H1 (cell line): ENCODE measurements around the gene SZT2. TPM values are rescaled to one million over a fixed set of nuclear protein-coding genes. Genes with fewer than 3 reads are reported as not detected.

Experiments
- CTCF ChIA-PET: fragments of 300-600 bp; sonication (Branson Sonifier 250); formaldehyde crosslinking; loops from one replicate; lab custom pipeline; 2021; ENCODE audit not compliant: partially characterized antibody; lab: Charles Lee
- POLR2A ChIA-PET: fragments of 300-600 bp; sonication (Branson Sonifier 250); formaldehyde crosslinking; loops from one replicate; lab custom pipeline; 2021; ENCODE audit warnings: inconsistent platforms; ENCODE audit not compliant: partially characterized antibody; lab: Charles Lee
- DNase-seq, 2 experiments: peaks; one replicate each; pipeline versions ENCODE4 v3.0.0 to v3.0.0-alpha.2; 2010 to 2022; ENCODE audit warnings: low spot score in 2 of 2, low read depth in 1 of 2, mixed read lengths in 1 of 2
- FAIRE-seq: peaks from 2 replicates; lab custom pipeline; 2011; peaks lifted over from hg19 to GRCh38; lab: Jason Lieb, UNC
- H2AFZ ChIP-seq: 2 replicates; pipeline ENCODE4 v1.8.1; 2012; ENCODE audit warnings: low read length, inconsistent platforms
- H2AK5ac ChIP-seq: 2 replicates; pipeline ENCODE4 v1.6.1; 2013; ENCODE audit warnings: low read depth, low read length
- H2BK120ac ChIP-seq: replicated peaks from 2 replicates; pipeline ENCODE3; 2013; ENCODE audit warnings: low read depth, low read length, inconsistent platforms
- H2BK12ac ChIP-seq: 2 replicates; pipeline ENCODE4 v1.6.1; 2013; ENCODE audit warnings: low read depth, low read length
- H2BK15ac ChIP-seq: 2 replicates; pipeline ENCODE4 v1.6.1; 2013; ENCODE audit warnings: low read length
- H2BK20ac ChIP-seq: 2 replicates; pipeline ENCODE4 v1.6.1; 2013; ENCODE audit warnings: low read length
- H2BK5ac ChIP-seq: 2 replicates; pipeline ENCODE4 v1.6.1; 2013; ENCODE audit warnings: low read depth, low read length
- H3K14ac ChIP-seq: 2 replicates; pipeline ENCODE4 v1.6.1; 2013; ENCODE audit warnings: inconsistent platforms; ENCODE audit not compliant: insufficient read length
- H3K18ac ChIP-seq: 2 replicates; pipeline ENCODE4 v1.6.1; 2013; ENCODE audit warnings: low read length; ENCODE audit errors: extremely low read depth
- H3K23ac ChIP-seq: 2 replicates; pipeline ENCODE4 v1.6.1; 2013; ENCODE audit warnings: inconsistent platforms; ENCODE audit not compliant: insufficient read length
- H3K23me2 ChIP-seq: 2 replicates; pipeline ENCODE4 v1.6.1; 2013; ENCODE audit warnings: low read depth, low read length
- H3K27ac ChIP-seq: 2 replicates; pipeline ENCODE4 v1.6.1; 2011; ENCODE audit warnings: low read depth, low read length, inconsistent platforms
- H3K27me3 ChIP-seq, 4 experiments: replicated peaks in 1 of 4; 1 replicate in 1 of 4; 2 replicates in 3 of 4; pipeline versions ENCODE4 v1.6.1 to v1.8.1; 2011 to 2013; ENCODE audit warnings: low read length in 3 of 4, mild to moderate bottlenecking in 3 of 4, inconsistent platforms in 2 of 4, mixed read lengths in 2 of 4, moderate library complexity in 1 of 4; ENCODE audit not compliant: control insufficient read depth in 3 of 4, insufficient read depth in 3 of 4; ENCODE audit errors: extremely low read depth in 1 of 4
- H3K36me3 ChIP-seq, 4 experiments: 2 replicates each; pipeline versions ENCODE4 v1.6.1 to v1.8.1; 2011 to 2013; ENCODE audit warnings: mild to moderate bottlenecking in 4 of 4, low read length in 3 of 4, moderate library complexity in 2 of 4, control low read depth in 1 of 4, inconsistent platforms in 1 of 4; ENCODE audit not compliant: insufficient read depth in 4 of 4, control insufficient read depth in 2 of 4
- H3K4ac ChIP-seq: replicated peaks from 2 replicates; pipeline ENCODE3; 2013; ENCODE audit warnings: low read length, low read depth, mixed read lengths, inconsistent platforms; ENCODE audit not compliant: insufficient read length
- H3K4me1 ChIP-seq, 4 experiments: replicated peaks in 1 of 4; 1 replicate in 1 of 4; 2 replicates in 3 of 4; pipeline versions ENCODE4 v1.6.1 to v1.8.1; 2011 to 2013; ENCODE audit warnings: low read length in 3 of 4, inconsistent platforms in 2 of 4, mixed read lengths in 1 of 4; ENCODE audit not compliant: insufficient read depth in 4 of 4, control insufficient read depth in 3 of 4
- H3K4me2 ChIP-seq, 2 experiments: 2 replicates each; pipeline versions ENCODE4 v1.6.1 to v1.8.1; 2011 to 2013; ENCODE audit warnings: low read depth in 2 of 2, low read length in 2 of 2, control low read depth in 1 of 2, inconsistent platforms in 1 of 2, mild to moderate bottlenecking in 1 of 2; ENCODE audit not compliant: insufficient read depth in 1 of 2
- H3K4me3 ChIP-seq, 4 experiments: fragments of 200-600, 300-600 bp in 1 of 4; sonication (generic), shearing (Covaris generic), sonication (Bioruptor Twin) in 1 of 4; 2 replicates each; pipeline versions ENCODE4 v1.5.1 to v1.8.1; 2011 to 2016; ENCODE audit warnings: low read length in 4 of 4, low read depth in 3 of 4, control low read depth in 2 of 4, inconsistent platforms in 2 of 4, mild to moderate bottlenecking in 2 of 4, mixed read lengths in 1 of 4, moderate library complexity in 1 of 4; ENCODE audit not compliant: insufficient read depth in 2 of 4; ENCODE audit errors: extremely low read depth in 1 of 4
- H3K56ac ChIP-seq: replicated peaks from 2 replicates; pipeline ENCODE3; 2013; ENCODE audit warnings: low read depth, mild to moderate bottlenecking, mixed read lengths, low read length, inconsistent platforms; ENCODE audit not compliant: insufficient read length
- H3K79me1 ChIP-seq: 2 replicates; pipeline ENCODE4 v1.6.1; 2013; ENCODE audit warnings: low read depth, low read length, control low read depth
- H3K79me2 ChIP-seq, 2 experiments: 2 replicates each; pipeline versions ENCODE4 v1.6.1 to v1.8.1; 2012 to 2013; ENCODE audit warnings: low read length in 2 of 2, mild to moderate bottlenecking in 2 of 2, inconsistent platforms in 1 of 2; ENCODE audit not compliant: insufficient read depth in 2 of 2, control insufficient read depth in 1 of 2
- H3K9ac ChIP-seq, 4 experiments: replicated peaks in 1 of 4; 1 replicate in 1 of 4; 2 replicates in 3 of 4; pipeline versions ENCODE4 v1.6.1 to v1.8.1; 2011 to 2013; ENCODE audit warnings: low read depth in 3 of 4, low read length in 3 of 4, control low read depth in 2 of 4, mild to moderate bottlenecking in 2 of 4, moderate library complexity in 2 of 4, inconsistent platforms in 1 of 4; ENCODE audit errors: extremely low read depth in 1 of 4
- H3K9me3 ChIP-seq, 2 experiments: 2 replicates each; pipeline versions ENCODE4 v1.6.1 to v1.8.1; 2012 to 2013; ENCODE audit warnings: mild to moderate bottlenecking in 2 of 2, moderate library complexity in 2 of 2, control low read depth in 1 of 2, inconsistent platforms in 1 of 2, low read depth in 1 of 2, low read length in 1 of 2, mixed read lengths in 1 of 2; ENCODE audit not compliant: insufficient read depth in 2 of 2
- H4K20me1 ChIP-seq, 2 experiments: replicated peaks in 1 of 2; 2 replicates each; pipeline versions ENCODE3 to v1.8.1; 2011 to 2013; ENCODE audit warnings: inconsistent platforms in 2 of 2, low read length in 2 of 2, mild to moderate bottlenecking in 1 of 2; ENCODE audit not compliant: insufficient read depth in 2 of 2, control insufficient read depth in 1 of 2
- H4K5ac ChIP-seq: 2 replicates; pipeline ENCODE4 v1.6.1; 2013; ENCODE audit warnings: low read length, low read depth, mixed read lengths, inconsistent platforms; ENCODE audit not compliant: insufficient read length
- H4K8ac ChIP-seq: 2 replicates; pipeline ENCODE4 v1.8.0; 2013; ENCODE audit warnings: mild to moderate bottlenecking, moderate library complexity, low read length, inconsistent platforms; ENCODE audit not compliant: insufficient read depth; ENCODE audit errors: extremely low read depth
- H4K91ac ChIP-seq: replicated peaks from 2 replicates; pipeline ENCODE3; 2013; ENCODE audit warnings: low read length, mixed read lengths, inconsistent platforms; ENCODE audit not compliant: insufficient read length
- BRCA1 ChIP-seq: IDR thresholded peaks from 2 replicates; pipeline ENCODE4 v1.6.1; 2012; ENCODE audit warnings: low read depth, low read length, improper control_type of control experiment
- EGR1 ChIP-seq: IDR thresholded peaks from 2 replicates; pipeline ENCODE4 v1.6.1; 2011; ENCODE audit warnings: low read depth, low read length, borderline replicate concordance
- HDAC6 ChIP-seq: IDR thresholded peaks from one replicate; pipeline ENCODE4 v1.7.1; 2012; ENCODE audit warnings: low read depth, mild to moderate bottlenecking, inconsistent platforms, low read length, moderate library complexity
- NRF1 ChIP-seq: IDR thresholded peaks from 2 replicates; pipeline ENCODE4 v1.6.1; 2011; ENCODE audit warnings: mild to moderate bottlenecking, low read depth, low read length, improper control_type of control experiment
- PHF8 ChIP-seq: fragments of 200-600 bp; sonication (generic); conservative IDR thresholded peaks from 2 replicates; pipeline ENCODE4 v1.7.1; 2012; ENCODE audit warnings: low read depth, mild to moderate bottlenecking, inconsistent platforms, low read length, moderate library complexity
- POLR2AphosphoS5 ChIP-seq: IDR thresholded peaks from 2 replicates; pipeline ENCODE4 v1.6.1; 2011; ENCODE audit warnings: low read depth, low read length
- SIRT6 ChIP-seq: IDR thresholded peaks from one replicate; pipeline ENCODE4 v1.7.1; 2012; ENCODE audit warnings: low read length, inconsistent platforms
- SP1 ChIP-seq: IDR thresholded peaks from 2 replicates; pipeline ENCODE4 v1.6.1; 2011; ENCODE audit warnings: low read depth, low read length
- SP4 ChIP-seq: IDR thresholded peaks from 2 replicates; pipeline ENCODE4 v1.6.1; 2012; ENCODE audit warnings: low read length, inconsistent platforms
- TAF1 ChIP-seq: IDR thresholded peaks from 2 replicates; pipeline ENCODE4 v1.6.1; 2011; ENCODE audit warnings: mild to moderate bottlenecking, low read depth, low read length
- TAF7 ChIP-seq: optimal IDR thresholded peaks from 2 replicates; pipeline ENCODE3; 2011; ENCODE audit warnings: low read depth, mild to moderate bottlenecking, inconsistent platforms, low read length, moderate library complexity, borderline replicate concordance
- TEAD4 ChIP-seq: IDR thresholded peaks from 2 replicates; pipeline ENCODE4 v1.6.1; 2012; ENCODE audit warnings: low read depth, low read length, inconsistent platforms, mixed read lengths
- YY1 ChIP-seq: IDR thresholded peaks from 2 replicates; pipeline ENCODE4 v1.6.1; 2011; ENCODE audit warnings: low read depth, mild to moderate bottlenecking, low read length
- WGBS, 2 experiments: shearing (Covaris generic) in 1 of 2; methylation state at CpG; one replicate each; pipeline versions ENCODE4 v1.1.6 to v1.1.7; 2013 to 2015; ENCODE audit warnings: low lambda C conversion rate in 2 of 2, mixed read lengths in 2 of 2, inconsistent platforms in 1 of 2, low coverage in 1 of 2, missing lambda C conversion rate in 1 of 2; ENCODE audit not compliant: insufficient replicate concordance in 2 of 2, insufficient coverage in 1 of 2, insufficient read length in 1 of 2; ENCODE audit errors: extremely low coverage in 1 of 2, missing lambda C conversion rate in 1 of 2; 5-methylcytosine and 5-hydroxymethylcytosine counted together
- polyA plus RNA-seq, 7 experiments: library from polyadenylated mRNA; depleted of rRNA in 3 of 7; stranded (reverse) in 5 of 7; unstranded in 2 of 7; fragments of >200 nt in 5 of 7; fragments of 200-250 nt in 2 of 7; gene quantifications; 1 replicate in 5 of 7; 2 replicates in 1 of 7; 4 replicates in 1 of 7; pipeline versions ENCODE4 v1.2.1 to v1.2.3, GENCODE V29; 2011 to 2013; ENCODE audit warnings: missing spikeins in 2 of 7, mixed read lengths in 2 of 7
- total RNA-seq: library from RNA; stranded (reverse); fragmentation: NEBNext Ultra II Directional; extraction: Animal tissue kit (Norgen Biotek cat#: 25700); gene quantifications from 2 replicates; pipeline ENCODE4 v1.2.1, GENCODE V29; 2021

The SZT2 gene
- total and polyA plus RNA-seq, 2 of the 8 experiments (the other 6 are each of a cell fraction or from before 2014, with no cell fraction given): 4.7 to 12.9 TPM

DNA sequence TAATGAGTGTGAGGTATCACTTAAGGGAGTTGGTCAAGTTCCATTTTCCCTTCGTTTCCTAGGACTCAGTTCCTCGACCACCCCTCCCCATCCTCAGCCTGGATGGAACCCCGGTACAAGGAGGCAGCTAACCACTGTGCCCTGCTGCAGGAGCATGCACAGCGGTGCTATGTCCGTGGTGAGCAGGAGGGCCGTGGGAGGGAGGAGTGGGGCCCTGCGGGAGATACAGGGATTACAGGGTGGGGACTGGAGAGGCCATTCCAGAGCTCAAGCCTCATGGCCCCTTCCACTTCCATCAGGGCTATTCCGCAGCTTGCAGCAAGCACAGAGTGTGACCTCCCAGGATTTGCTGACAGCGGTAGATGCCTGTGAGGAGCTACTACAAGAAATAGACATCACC, 38.2 kb downstream of the SZT2 start:
- H2BK5ac ChIP-seq: no peak overlapping the region
- TF ChIP-seq BRCA1 (no peak), SP1 (no peak), SP4 (no peak), POLR2AphosphoS5 (no peak), YY1 (no peak), TEAD4 (no peak), TAF1 (no peak), TAF7 (no peak), PHF8 (no peak), HDAC6 (no peak), NRF1 (no peak), SIRT6 (no peak), EGR1 (no peak)
- no peaks in the 10 kb centered on the region for H3K79me2 ChIP-seq
- no peaks in the 10 kb centered on the region for H3K79me1 ChIP-seq
- ChIA-PET CTCF (interaction anchor here (1.2 to 1.5 kb wide), 2 partner anchors 13 to 102 kb away, joined by 3 to 5 read pairs; no protein-coding TSS in a partner anchor), POLR2A (interaction anchor here (0.6 to 1.6 kb wide), 4 partner anchors 13 to 432 kb away, joined by 3 to 6 read pairs (median 4); no protein-coding TSS in a partner anchor)
- H3K4me1 ChIP-seq: no peaks in the 10 kb centered on the region
- no peak overlapping the region for H2BK20ac ChIP-seq
- no peak overlapping the region for H3K14ac ChIP-seq
- no peak overlapping the region for H3K4ac ChIP-seq
- H2BK12ac ChIP-seq: no peak overlapping the region
- DNase-seq: no peak
- no peak for FAIRE-seq
- H4K20me1 ChIP-seq: no peaks in the 10 kb centered on the region
- H3K18ac ChIP-seq: no peak overlapping the region
- H4K8ac ChIP-seq: no peak overlapping the region
- H2AFZ ChIP-seq: no peak overlapping the region
- H3K9ac ChIP-seq: no peak overlapping the region
- H3K27me3 ChIP-seq: no peaks in the 10 kb centered on the region
- H3K27ac ChIP-seq: no peak overlapping the region
- WGBS, 2 experiments: 88% methylated on average over 9 of the region's 9 CpGs; no CpG with 5 or more reads in 1 of the 2 experiments
- no peak overlapping the region for H4K91ac ChIP-seq
- H3K4me2 ChIP-seq: no peak overlapping the region
- no peak overlapping the region for H3K23ac ChIP-seq
- no peak overlapping the region for H2BK120ac ChIP-seq
- no peaks in the 10 kb centered on the region for H3K9me3 ChIP-seq
- H3K23me2 ChIP-seq: peaks cover 2% of the 10 kb centered on the region; the same call in 1 of the 2 replicates
- H2BK15ac ChIP-seq: no peak overlapping the region
- H3K56ac ChIP-seq: no peak overlapping the region
- peaks cover 0 to 54% (median 29%) of the 10 kb centered on the region in 4 experiments for H3K36me3 ChIP-seq
- H2AK5ac ChIP-seq: no peak overlapping the region
- H3K4me3 ChIP-seq: no peak overlapping the region
- H4K5ac ChIP-seq: no peak overlapping the region
